ENCODE measurements around the gene RPGRIP1.

- no peak for TF ChIP-seq POLR2A (IDR thresholded peaks at IDR 0.05; ENCODE audit: low read length)
- no peak for TF ChIP-seq GATA1 (IDR thresholded peaks at IDR 0.05; ENCODE audit: low read depth, low read length)
These were observed 29.4 kb downstream of the RPGRIP1 start for GRCh38 chr14:21309238-21309636.

Measured in erythroblast (primary cell).